ENCODE results near the gene MUC5B.

Gene MUC5B

DNA sequence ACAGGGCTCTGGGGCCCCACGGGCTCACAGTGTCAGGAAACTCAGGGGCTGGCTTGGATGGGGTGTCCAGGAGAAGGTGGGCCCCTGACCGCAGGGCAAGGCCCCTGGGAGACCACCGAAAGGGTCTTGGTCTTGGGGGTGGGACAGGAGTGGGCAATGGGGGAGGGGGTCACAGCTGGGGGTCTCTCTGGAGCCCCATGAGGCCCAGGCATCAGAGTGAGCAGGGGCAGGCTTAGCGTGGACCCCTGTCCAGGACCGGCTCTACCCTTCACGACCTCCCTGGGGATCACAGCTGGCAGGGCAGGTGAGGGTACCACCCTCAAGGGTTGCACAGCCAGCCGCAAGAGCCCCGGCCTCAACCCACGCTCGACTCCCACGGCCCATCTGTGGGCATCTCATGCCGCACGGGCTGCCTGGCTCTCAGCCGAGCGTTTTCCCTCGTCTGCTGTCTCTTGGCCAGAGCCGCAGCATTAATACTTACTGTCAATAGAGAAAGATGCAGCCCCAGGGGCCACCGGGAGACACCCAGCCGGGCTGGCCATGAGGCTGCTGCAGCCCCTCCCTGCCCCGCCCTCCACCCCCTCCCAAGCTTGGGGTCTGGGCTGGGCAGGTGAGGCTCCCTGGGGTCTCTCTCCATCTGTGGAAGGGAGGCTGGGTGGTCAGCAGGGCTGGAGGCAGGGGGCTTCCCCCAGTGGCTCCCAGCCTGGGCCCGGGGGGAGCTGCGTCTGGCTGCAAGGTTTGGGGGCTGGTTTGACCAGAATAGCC is 662 bp downstream of the MUC5B start:
- TF ChIP-seq, protein P1, sequence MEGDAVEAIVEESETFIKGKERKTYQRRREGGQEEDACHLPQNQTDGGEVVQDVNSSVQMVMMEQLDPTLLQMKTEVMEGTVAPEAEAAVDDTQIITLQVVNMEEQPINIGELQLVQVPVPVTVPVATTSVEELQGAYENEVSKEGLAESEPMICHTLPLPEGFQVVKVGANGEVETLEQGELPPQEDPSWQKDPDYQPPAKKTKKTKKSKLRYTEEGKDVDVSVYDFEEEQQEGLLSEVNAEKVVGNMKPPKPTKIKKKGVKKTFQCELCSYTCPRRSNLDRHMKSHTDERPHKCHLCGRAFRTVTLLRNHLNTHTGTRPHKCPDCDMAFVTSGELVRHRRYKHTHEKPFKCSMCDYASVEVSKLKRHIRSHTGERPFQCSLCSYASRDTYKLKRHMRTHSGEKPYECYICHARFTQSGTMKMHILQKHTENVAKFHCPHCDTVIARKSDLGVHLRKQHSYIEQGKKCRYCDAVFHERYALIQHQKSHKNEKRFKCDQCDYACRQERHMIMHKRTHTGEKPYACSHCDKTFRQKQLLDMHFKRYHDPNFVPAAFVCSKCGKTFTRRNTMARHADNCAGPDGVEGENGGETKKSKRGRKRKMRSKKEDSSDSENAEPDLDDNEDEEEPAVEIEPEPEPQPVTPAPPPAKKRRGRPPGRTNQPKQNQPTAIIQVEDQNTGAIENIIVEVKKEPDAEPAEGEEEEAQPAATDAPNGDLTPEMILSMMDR (IDR thresholded peaks at IDR 0.05) = no peak
- no peak overlapping the region for H3K4me3 ChIP-seq
- H3K27ac ChIP-seq = no peak overlapping the region
- no peak for DNase-seq (ENCODE audit: low spot score)

DNA sequence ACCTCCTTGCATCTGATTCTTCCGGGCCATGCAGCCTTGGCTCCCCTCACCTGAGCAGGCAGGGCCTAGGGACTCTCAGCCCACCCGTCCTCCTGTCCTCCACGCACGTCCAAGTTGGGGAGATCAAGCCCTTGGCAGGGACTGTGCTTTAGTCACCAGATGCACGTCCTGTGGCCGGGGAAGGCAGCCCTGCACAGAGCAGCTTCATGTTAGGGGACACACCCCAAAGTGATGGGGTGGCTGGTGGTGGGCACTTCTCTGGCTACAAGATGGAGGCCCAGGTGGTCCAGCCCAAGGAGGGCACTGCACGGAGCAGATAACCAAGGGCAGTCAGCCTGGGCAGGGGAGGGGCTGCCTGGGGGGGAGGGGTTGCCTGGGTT is 1.2 kb downstream of the MUC5B start:
- DNase-seq (ENCODE audit: low spot score) = no peak
- H3K4me3 ChIP-seq = no peak overlapping the region
- H3K27ac ChIP-seq = no peak overlapping the region
- TF ChIP-seq, protein P1 (IDR thresholded peaks at IDR 0.05) = no peak

DNA sequence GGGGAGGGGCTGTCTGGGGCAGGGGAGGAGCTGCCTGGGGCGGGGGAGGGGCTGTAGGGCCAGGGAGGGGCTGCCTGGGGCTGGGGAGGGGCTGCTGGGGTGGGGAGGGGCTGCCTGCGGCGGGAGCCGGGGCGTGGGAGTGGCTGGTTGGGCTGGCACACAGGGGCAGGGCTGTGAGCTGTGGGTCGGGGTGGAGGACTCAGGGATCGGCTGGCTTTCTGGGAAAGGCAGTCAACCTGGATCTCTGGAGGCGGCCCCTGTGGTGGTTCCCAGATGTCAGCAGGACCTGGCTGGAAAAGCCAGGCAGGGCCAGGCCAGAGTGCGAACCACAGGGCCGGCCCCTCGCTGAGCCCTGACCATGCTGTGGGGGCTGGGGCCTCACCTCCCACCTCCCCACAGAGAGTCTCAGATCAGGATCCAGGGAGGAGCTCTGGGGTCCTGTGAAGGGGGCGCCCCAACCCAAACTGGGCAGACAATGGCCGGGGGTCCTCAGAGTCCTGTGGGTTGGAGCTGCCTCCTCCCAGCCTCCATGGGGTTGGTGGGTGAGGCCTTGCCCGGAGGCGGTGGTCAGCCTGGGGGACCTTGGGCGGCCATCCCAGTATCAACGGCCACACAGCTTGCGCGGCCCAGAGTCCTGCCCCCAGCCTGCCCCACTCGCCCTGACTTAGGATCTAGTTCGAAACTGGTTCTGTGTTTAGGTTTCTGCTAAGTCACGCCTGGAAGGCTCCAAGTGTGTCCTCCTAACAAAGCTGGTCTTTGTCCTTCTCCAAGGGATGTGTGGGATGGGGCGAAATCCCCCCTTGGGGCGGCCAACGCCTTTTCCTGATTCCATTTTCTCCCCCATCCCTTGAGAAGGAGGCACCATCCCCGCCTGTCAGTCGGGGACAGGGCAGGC is 1.9 kb downstream of the MUC5B start:
- no peak for DNase-seq (ENCODE audit: low spot score)
- TF ChIP-seq, protein P1 (IDR thresholded peaks at IDR 0.05) = no peak

DNA sequence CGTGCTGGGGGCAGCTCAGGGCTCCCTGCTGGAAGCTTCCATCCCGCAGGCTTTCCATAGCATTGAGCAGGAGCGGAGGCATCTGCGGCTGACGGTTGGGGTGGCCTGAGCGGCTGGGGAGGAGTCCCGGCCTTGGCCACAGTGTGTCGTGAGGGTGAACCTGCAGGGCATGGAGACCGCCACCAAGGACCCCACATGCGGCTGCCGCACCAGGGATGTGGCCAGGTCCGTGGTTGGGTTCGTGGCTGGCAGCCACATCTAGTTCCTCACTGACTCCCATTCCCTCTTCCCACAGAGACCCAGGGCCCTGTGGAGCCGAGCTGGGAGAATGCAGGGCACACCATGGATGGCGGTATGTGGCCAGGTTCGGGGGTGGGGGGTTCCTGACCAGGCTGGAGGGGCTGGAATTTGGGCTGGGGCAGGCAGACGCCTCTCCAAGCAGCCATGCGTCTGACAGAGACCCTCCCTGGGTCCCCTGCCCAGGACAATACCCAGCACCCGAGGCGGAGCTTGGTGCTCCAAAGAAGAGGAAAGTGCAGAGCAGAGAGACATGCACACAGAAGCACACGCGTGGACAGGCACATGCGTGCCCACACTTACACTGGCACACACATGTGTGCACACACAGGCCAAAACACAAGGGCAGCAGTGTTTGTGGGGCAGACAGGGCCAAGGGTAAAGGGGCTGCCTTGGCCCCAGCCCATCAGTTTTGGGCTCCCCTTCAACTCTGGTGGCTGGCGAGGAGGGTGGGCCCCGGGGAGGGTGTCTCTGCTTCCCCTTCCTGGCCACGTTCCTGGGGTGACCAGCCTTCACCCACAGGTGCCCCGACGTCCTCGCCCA is 2.7 kb downstream of the MUC5B start:
- TF ChIP-seq, protein P1 (IDR thresholded peaks at IDR 0.05) = no peak
- Histone ChIP-seq H3K4me3 (no peak overlapping the region), H3K27ac (no peak overlapping the region)
- no peak for DNase-seq (ENCODE audit: low spot score)

More for the DNA sequence above, 1.9 kb downstream of the MUC5B start:
- no peak overlapping the region for H3K27ac ChIP-seq
- H3K4me3 ChIP-seq = no peak overlapping the region

DNA sequence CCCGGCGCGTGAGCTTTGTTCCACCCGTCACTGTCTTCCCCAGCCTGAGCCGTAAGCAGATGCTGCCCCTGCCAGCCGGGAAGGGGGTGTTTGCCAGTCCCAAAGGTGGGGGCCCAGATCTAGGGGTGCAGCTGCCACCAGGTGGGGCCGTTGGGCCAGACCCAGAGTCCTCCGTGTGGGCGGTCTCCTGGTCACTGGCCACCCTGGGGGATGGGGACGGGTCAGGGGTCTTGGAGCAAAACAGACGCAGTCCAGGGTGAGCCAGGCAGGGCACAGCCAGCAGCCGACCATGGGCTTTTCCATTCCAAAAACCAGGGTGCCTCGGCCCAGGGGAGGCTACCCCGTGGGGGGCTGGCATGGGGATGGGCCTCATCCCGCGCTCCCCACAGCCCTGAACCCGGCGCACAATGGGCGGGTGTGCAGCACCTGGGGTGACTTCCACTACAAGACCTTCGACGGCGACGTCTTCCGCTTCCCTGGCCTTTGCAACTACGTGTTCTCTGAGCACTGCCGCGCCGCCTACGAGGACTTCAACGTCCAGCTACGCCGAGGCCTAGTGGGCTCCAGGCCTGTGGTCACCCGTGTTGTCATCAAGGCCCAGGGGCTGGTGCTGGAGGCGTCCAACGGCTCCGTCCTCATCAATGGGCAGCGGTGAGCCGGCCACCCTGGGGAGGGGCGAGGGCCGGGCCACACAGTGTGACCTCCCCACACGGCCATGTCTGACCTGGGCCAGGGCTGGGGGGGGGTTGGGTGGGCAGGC is 3.5 kb downstream of the MUC5B start:
- DNase-seq (ENCODE audit: low spot score) = no peak
- TF ChIP-seq, protein P1 (IDR thresholded peaks at IDR 0.05) = no peak
- H3K27ac ChIP-seq = no peak overlapping the region
- no peak overlapping the region for H3K4me3 ChIP-seq

DNA sequence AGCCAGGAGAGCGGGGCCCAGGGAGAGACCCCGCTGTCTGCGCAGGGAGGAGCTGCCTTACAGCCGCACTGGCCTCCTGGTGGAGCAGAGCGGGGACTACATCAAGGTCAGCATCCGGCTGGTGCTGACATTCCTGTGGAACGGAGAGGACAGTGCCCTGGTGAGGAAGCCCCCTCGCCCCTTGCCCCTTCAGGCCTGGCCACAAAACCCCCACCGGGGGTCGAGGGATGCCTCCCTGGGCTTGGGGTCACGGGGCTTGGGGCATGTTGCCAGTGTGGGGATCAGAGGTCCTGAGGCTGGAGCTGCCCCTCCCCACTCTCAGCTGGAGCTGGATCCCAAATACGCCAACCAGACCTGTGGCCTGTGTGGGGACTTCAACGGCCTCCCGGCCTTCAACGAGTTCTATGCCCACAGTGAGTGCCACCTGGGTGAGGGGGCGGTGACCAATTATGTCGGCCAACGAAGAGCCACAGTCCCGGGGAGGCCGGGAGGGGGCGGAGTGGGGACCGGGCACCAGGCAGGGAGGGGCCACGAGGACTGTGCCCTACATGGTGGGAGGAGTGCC is 4.2 kb downstream of the MUC5B start:
- TF ChIP-seq, protein P1 (IDR thresholded peaks at IDR 0.05) = no peak
- DNase-seq (ENCODE audit: low spot score) = no peak
- Histone ChIP-seq H3K4me3 (no peak overlapping the region), H3K27ac (no peak overlapping the region)

Measured in coronary artery (tissue), 2 donors.